HepG2 (cell line): ENCODE results near the gene JUND.
A peak's percentile ranks its signal among the peaks of the same experiment; 100 is the strongest.

Source experiments
- BRCA1 ChIP-seq: sonication (generic); formaldehyde crosslinking; IDR thresholded peaks from 2 replicates; pipeline ENCODE4 v1.4.0; 2020; ENCODE audit warnings: missing genetic modification reagents
- FLYWCH1 ChIP-seq: sonication (generic); formaldehyde crosslinking; IDR thresholded peaks from 2 replicates; pipeline ENCODE4 v1.8.1; 2023; ENCODE audit warnings: mild to moderate bottlenecking, missing genetic modification reagents
- POLR2A ChIP-seq, 2 experiments: IDR thresholded peaks; 2 replicates each; pipeline ENCODE4 v1.6.1; 2011; ENCODE audit warnings: low read depth in 2 of 2, low read length in 2 of 2, mild to moderate bottlenecking in 1 of 2, moderate library complexity in 1 of 2; ENCODE audit not compliant: insufficient read depth in 1 of 2
- POLR2AphosphoS5 ChIP-seq: IDR thresholded peaks from 2 replicates; pipeline ENCODE4 v1.6.1; 2012; ENCODE audit warnings: low read depth, low read length
- SALL2 ChIP-seq: sonication (generic); formaldehyde crosslinking; IDR thresholded peaks from 2 replicates; pipeline ENCODE4 v1.8.1; 2023; ENCODE audit warnings: mild to moderate bottlenecking, missing genetic modification reagents, inconsistent platforms
- SIN3A ChIP-seq: IDR thresholded peaks from 2 replicates; pipeline ENCODE4 v1.6.1; 2011; ENCODE audit warnings: low read depth, mild to moderate bottlenecking, control low read depth, low read length, borderline replicate concordance
- SMC3 ChIP-seq: IDR thresholded peaks from 2 replicates; pipeline ENCODE4 v1.6.1; 2011; ENCODE audit warnings: low read length, improper control_type of control experiment
- SRF ChIP-seq: IDR thresholded peaks from 2 replicates; pipeline ENCODE4 v1.6.1; 2011; ENCODE audit warnings: mild to moderate bottlenecking, low read depth, low read length, moderate library complexity
- SRSF9 ChIP-seq: fragments of 200-400 bp; formaldehyde crosslinking; IDR thresholded peaks from 2 replicates; pipeline ENCODE4 v1.6.1; 2018; ENCODE audit warnings: borderline replicate concordance, mild to moderate bottlenecking, low read depth, low read length; ENCODE audit not compliant: insufficient read depth, poor library complexity, severe bottlenecking
- TRIM24 ChIP-seq: sonication (generic); formaldehyde crosslinking; IDR thresholded peaks from 2 replicates; pipeline ENCODE4 v1.8.0; 2022; ENCODE audit warnings: mild to moderate bottlenecking, missing genetic modification reagents
- ZFP82 ChIP-seq: sonication (generic); formaldehyde crosslinking; IDR thresholded peaks from 2 replicates; pipeline ENCODE4 v1.5.1; 2020; ENCODE audit warnings: mild to moderate bottlenecking, missing genetic modification reagents, borderline replicate concordance
- ZNF737 ChIP-seq: sonication (generic); formaldehyde crosslinking; IDR thresholded peaks from 2 replicates; pipeline ENCODE4 v1.5.0; 2020; ENCODE audit warnings: missing genetic modification reagents, mild to moderate bottlenecking, borderline replicate concordance
- ZNF766 ChIP-seq: sonication (generic); formaldehyde crosslinking; IDR thresholded peaks from 2 replicates; pipeline ENCODE4 v1.5.0; 2020; ENCODE audit warnings: missing genetic modification reagents, borderline replicate concordance
- TF ChIP-seq, protein P1 (sequence below): sonication (generic); formaldehyde crosslinking; IDR thresholded peaks from 2 replicates; pipeline ENCODE4 v1.5.1; 2020; ENCODE audit warnings: missing genetic modification reagents, mild to moderate bottlenecking, borderline replicate concordance

DNA sequence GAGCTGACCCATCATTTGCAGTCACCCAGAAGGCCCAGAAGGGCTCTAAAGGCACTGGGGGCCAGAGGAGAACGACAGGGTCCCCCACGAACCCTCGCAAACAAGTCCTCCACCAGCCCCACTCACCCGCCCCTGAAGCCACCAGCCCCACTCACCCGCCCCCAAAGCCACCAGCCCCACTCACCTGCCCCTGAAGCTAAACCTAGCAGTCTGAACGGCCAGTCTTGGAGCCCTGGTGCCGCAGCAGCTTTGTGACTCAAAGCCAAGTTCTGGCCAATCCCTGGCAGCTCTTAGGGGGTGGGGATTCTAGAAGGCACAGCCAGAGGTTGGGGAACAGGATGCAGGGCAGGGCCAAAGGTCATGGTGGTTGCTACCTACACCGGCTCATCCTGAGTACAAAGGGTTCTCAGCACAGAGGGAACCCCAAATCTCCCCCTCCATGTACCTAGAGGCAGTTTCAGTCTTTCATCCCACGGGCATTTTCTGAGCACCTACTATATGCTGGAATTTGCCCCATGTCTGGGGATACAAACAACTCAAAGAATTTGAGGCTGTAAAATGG, 7.1 kb downstream of the JUND start, which contains the start of gene IQCN:
- TF ChIP-seq BRCA1 (CRISPR knock-in tag) (no peak), SRSF9 (no peak), POLR2AphosphoS5 (0 out of 2 replicates have a peak, but pooled peaks have one; percentile 9), TRIM24 (CRISPR knock-in tag) (no peak), SIN3A (no peak), ZNF766 (no peak), SRF (no peak), ZFP82 (no peak), POLR2A (IDR thresholded peaks at IDR 0.05; ENCODE audit: insufficient read depth in 1 of 2, low read depth in 2 of 2, low read length in 2 of 2) (peak; percentile 4 to 45; a peak in 2 of 4 replicates), FLYWCH1 (CRISPR knock-in tag) (no peak), ZNF737 (CRISPR knock-in tag) (no peak), SMC3 (no peak), SALL2 (CRISPR knock-in tag) (peak; percentile 12; the same call in 1 of the 2 replicates)
- TF ChIP-seq, protein P1, sequence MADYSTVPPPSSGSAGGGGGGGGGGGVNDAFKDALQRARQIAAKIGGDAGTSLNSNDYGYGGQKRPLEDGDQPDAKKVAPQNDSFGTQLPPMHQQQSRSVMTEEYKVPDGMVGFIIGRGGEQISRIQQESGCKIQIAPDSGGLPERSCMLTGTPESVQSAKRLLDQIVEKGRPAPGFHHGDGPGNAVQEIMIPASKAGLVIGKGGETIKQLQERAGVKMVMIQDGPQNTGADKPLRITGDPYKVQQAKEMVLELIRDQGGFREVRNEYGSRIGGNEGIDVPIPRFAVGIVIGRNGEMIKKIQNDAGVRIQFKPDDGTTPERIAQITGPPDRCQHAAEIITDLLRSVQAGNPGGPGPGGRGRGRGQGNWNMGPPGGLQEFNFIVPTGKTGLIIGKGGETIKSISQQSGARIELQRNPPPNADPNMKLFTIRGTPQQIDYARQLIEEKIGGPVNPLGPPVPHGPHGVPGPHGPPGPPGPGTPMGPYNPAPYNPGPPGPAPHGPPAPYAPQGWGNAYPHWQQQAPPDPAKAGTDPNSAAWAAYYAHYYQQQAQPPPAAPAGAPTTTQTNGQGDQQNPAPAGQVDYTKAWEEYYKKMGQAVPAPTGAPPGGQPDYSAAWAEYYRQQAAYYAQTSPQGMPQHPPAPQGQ (CRISPR knock-in tag): no peak
